ENCODE results near the gene DPM1. TPM values are rescaled to one million over a fixed set of nuclear protein-coding genes. Genes with fewer than 3 reads are reported as not detected.

Gene DPM1
- total and polyA plus RNA-seq, 8 donors: 10.7 to 74.1 (median 50.3) TPM

- Histone ChIP-seq H3K36me3 (peaks cover 8 to 32% (median 22%) of the 10 kb centered on the region in 4 donors), H3K4me3 (peak within 1 kb of the TSS; percentile 91 to 100 (median 94)), H3K27ac (peak within 1 kb of the TSS; percentile 86 to 94 (median 93)), H3K27me3 (no peaks in the 10 kb centered on the region), H3K9me3 (no peaks in the 10 kb centered on the region), H3K4me1 (peaks cover 35 to 74% (median 61%) of the 10 kb centered on the region in 4 donors)
- intact Hi-C loops (cut with DNase I; ENCODE audit: low total_unique reads): no loop called here
- TF ChIP-seq CTCF (IDR thresholded peaks at IDR 0.05) (no peak), EP300 (IDR thresholded peaks at IDR 0.05) (no peak), POLR2A (IDR thresholded peaks at IDR 0.05) (no peak), POLR2AphosphoS5 (IDR thresholded peaks at IDR 0.05) (peak in 2 of 3 donors; percentile 2 to 26)
- peak; percentile 86 to 96 for DNase-seq
- WGBS, 5 donors: 1 to 4% (median 2%) methylated on average over 33 to 67 of the region's 67 CpGs
Measured at GRCh38 chr20:50958615-50959542, 547 bp upstream of the DPM1 start, which contains the start of gene MOCS3. MOCS3 (plus strand) TSS chr20:50958818; CDS start chr20:50958843, 25 bp downstream.

GRCh38 chr20:50957276-50957675 lies 1.1 kb downstream of the DPM1 start:
- WGBS, 5 donors: 10 to 17% (median 13%) methylated on average over 7 of the region's 7 CpGs
- H3K27me3 ChIP-seq: no peaks in the 10 kb centered on the region
- intact Hi-C loops (cut with DNase I; ENCODE audit: low total_unique reads): no loop called here
- H3K36me3 ChIP-seq: peaks cover 15 to 44% (median 34%) of the 10 kb centered on the region in 4 donors
- DNase-seq: no peak
- TF ChIP-seq POLR2AphosphoS5 (IDR thresholded peaks at IDR 0.05) (no peak), CTCF (IDR thresholded peaks at IDR 0.05) (no peak), EP300 (IDR thresholded peaks at IDR 0.05) (no peak), POLR2A (IDR thresholded peaks at IDR 0.05) (no peak)
- peak overlapping the region; percentile 91 to 100 (median 94) for H3K4me3 ChIP-seq
- H3K9me3 ChIP-seq: no peaks in the 10 kb centered on the region
- peaks cover 35 to 66% (median 53%) of the 10 kb centered on the region in 4 donors for H3K4me1 ChIP-seq
- H3K27ac ChIP-seq: peak overlapping the region in 3 of 5 donors; percentile 90 to 94 (median 93)

- Histone ChIP-seq H3K27me3 (no peaks in the 10 kb centered on the region), H3K4me1 (peaks cover 23 to 38% (median 31%) of the 10 kb centered on the region in 4 donors), H3K27ac (no peak overlapping the region), H3K9me3 (no peaks in the 10 kb centered on the region), H3K36me3 (peaks cover 28 to 63% (median 62%) of the 10 kb centered on the region in 4 donors), H3K4me3 (no peak overlapping the region)
- intact Hi-C loops (cut with DNase I; ENCODE audit: low total_unique reads): no loop called here
- no peak for TF ChIP-seq CTCF (IDR thresholded peaks at IDR 0.05)
- no peak for DNase-seq
Measured at GRCh38 chr20:50953821-50954220, 4.5 kb downstream of the DPM1 start.

GRCh38 chr20:50953196-50953595 lies 5.1 kb downstream of the DPM1 start:
- no peak overlapping the region for H3K4me3 ChIP-seq
- H3K36me3 ChIP-seq: peaks cover 34 to 69% (median 68%) of the 10 kb centered on the region in 4 donors
- TF ChIP-seq CTCF (IDR thresholded peaks at IDR 0.05): no peak
- no peak for TF ChIP-seq POLR2AphosphoS5 (IDR thresholded peaks at IDR 0.05)
- no peak for TF ChIP-seq POLR2A (IDR thresholded peaks at IDR 0.05)
- TF ChIP-seq EP300 (IDR thresholded peaks at IDR 0.05): no peak
- H3K27ac ChIP-seq: no peak overlapping the region
- peaks cover 23 to 38% (median 31%) of the 10 kb centered on the region in 4 donors for H3K4me1 ChIP-seq
- no peak for DNase-seq
- H3K27me3 ChIP-seq: no peaks in the 10 kb centered on the region
- no peaks in the 10 kb centered on the region for H3K9me3 ChIP-seq
- WGBS, 5 donors: 89 to 94% (median 91%) methylated on average over 2 of the region's 2 CpGs
- intact Hi-C loops (cut with DNase I; ENCODE audit: low total_unique reads): no loop called here
